Middle frontal gyrus (tissue), 1 donor: ENCODE data around the gene PRKG1.

ENCODE experiments used
- DNase-seq: peaks from one replicate; pipeline ENCODE4 v3.0.0-alpha.2; 2015; ENCODE audit warnings: low spot score; ENCODE audit errors: extremely low spot score

The PRKG1 gene

DNA sequence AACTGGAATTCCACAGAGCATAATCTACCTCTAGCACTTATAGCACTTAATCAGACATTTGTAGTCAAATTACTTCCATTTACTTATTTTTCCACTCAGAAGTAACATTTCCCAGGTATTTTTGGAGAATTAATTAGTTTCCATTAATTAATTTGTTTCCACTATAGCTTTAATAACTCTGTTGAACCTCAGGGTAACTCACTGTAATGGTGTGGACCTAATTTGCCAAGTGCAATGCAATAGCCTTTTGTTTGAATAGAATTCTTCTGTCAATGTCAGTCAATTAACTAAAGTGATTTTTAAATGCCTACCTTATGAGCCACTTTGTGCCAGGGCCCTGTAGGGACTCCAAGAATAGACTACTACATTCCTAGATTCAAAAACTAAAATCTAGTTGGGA lies 509.7 kb downstream of the PRKG1 start:
- DNase-seq: no peak

DNA sequence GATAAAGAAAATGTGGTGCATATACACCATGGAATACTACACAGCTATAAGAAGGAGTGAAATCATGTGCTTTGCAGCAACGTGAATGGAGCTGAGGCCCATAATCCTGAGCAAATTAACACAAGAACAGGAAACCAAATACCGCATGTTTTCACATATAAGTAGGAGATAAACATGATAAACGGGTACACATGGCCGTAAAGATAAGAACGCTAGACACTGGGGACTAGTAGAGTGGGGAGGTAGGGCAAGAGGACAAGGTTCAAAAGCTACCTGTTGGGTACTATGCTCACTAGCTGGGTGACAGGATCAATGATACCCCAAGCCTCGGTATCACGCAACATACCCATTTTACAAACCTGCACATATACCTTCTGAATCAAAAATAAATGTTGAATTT lies 511.5 kb downstream of the PRKG1 start:
- DNase-seq: no peak

DNA sequence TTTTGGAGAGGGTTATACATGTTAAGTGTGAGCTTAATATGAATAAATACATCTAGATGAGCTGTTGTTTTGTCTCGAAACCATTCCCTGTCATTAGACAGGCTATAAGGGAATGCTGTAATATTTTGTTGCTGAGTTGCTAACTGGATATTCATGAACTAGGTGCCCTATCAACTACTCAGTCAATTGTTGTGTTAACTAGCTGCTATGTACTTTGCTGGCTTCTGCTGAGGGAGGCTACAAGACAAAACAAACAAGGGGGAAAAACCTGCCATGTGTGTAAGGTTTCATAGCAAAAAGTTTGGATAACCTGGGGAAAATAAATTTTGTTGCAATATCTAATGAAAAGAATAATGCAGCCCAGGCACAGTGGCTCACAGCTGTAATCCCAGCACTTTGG lies 514.7 kb downstream of the PRKG1 start:
- DNase-seq: no peak

- DNase-seq: no peak
Observed at GRCh38 chr10:51590818-51591217, 516.5 kb downstream of the PRKG1 start.

GRCh38 chr10:51596695-51597094 lies 522.4 kb downstream of the PRKG1 start:
- no peak for DNase-seq

DNA sequence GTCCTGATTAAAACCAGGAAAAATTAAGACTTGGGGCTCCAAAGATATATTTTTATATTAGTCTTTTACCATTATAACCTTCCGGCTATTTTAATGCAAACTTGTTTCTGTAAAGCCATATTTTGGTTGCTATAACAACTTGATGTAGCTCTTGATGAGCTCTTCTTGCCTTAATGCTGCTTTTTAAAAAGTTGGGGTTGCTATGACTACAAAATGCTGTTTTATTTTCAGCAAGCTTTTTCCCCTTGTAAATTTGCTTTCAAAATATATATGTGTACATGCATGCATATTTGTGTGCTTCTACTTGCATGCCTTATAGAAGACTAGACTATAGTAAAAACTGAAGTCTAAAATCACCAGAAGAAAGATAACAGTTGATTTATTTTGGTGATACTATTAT lies 525.4 kb downstream of the PRKG1 start:
- DNase-seq: no peak

DNA sequence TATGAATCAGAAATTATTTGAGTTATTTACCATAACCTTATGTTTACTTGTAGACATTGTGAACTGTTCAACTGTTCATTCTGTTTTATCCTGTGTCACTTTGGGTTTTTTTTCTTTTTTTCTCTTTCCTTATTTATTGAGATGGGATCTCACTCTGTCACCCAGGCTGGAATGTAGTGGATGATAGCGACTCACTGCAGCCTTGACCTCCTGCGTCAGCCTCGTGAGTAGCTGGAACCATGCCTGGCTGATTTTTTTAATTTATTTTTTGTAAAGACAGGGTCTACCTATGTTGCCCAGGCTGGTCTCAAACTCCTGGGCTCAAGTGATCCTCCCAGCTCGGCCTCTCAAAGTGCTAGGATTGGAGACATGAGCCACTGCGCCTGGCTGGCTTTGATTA lies 528.0 kb downstream of the PRKG1 start:
- no peak for DNase-seq

DNA sequence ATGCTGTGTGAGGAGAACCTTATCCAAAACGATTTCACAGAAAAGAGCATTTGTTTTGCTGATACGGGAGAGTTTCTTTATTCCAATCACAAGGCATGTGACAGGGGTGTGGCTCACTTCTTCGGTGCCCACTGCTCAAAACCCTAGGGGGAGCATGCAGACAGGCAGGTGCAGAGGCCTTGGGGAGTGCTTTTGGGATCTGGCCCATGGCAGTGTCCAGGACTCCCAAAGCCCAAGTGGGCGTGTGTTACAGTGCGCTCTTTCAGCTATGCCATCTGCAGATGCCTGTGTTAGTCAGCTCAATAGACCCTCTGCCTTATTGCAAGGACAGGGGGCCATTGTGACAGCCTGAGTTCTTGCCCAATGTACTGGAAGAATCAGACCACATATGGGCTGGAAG lies 530.3 kb downstream of the PRKG1 start:
- no peak for DNase-seq

GRCh38 chr10:51606825-51607462 lies 532.7 kb downstream of the PRKG1 start:
- no peak for DNase-seq

DNA sequence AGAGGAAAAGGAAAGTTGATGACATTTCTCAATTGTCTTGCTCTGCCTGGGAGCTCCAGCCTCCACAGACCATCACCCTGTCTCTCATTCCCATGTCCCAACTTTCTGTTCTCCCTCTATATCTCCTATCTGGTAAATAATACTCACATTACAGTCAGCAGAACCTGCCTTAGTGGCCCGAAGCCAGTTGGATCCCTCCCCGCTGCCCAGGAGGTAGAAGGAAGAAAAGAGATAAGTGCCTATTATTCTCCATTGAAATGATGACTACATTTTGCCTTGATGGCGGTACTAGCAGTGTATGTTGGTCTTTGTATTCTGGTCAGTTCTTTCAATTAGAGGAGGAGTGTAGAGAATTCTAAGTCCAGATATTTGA lies 533.2 kb downstream of the PRKG1 start:
- no peak for DNase-seq

DNA sequence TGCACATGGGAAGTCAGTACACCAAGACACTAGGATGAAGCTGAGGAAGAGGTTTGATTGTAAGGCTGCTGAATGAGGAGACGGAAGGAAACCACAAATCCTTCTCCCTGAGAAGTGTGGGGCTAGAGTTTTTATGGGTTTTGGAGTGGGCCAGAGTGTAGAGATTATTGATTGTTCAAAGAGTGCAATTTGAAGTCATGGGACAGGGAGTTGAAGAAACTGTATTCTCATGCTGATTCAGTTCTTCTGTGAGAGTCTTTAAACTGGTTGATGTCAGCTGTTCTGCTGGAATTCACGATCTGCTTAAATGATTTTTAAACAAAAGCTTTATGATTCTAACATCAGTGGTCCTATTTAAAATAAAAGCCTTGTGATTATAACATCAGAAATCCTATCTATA lies 533.9 kb downstream of the PRKG1 start:
- no peak for DNase-seq

DNA sequence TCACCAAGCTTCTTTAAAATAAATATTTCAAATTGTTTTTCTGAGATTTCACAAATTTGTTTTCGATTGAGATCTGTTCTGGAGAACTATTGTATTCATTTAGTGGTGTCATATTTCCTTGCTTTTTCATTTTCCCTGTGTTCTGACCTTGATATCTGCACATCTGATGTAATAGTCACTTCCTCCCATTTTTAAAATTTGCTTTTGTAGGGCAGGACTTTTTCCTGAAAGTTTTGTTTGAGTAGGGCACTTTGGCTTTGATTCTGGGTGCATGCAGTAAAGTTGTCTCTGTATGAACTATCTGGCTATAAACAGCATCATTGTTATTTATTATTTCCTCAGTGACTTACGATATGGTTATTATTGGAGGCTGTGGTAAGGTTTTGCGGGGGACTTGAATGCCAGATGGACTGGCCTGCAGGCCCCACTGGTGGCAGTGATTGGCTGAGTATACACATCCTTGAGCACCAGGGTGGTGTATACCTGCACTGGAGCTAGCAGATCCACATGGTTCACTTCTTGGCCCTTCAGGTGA lies 541.5 kb downstream of the PRKG1 start:
- DNase-seq: no peak

- DNase-seq: no peak
Observed at GRCh38 chr10:51617576-51618235, 543.4 kb downstream of the PRKG1 start.

DNA sequence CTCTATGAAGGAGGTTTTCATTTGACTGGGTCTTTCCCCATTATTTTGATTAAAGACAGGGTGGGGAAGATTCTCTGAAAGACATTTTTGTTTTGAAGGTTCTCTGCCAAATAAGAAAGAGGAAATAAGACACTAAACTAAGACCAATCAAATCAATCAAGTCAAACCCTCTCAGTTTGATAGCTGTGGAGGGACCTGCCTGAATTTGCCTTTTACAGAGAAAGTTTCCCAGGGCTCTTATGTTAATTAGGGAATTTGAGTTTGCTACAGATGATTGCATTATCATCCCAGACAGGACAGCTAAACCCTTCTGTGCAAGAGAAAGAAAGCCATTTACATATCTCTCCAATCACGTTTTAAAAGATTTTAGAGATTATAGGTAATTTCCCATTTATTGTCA lies 545.1 kb downstream of the PRKG1 start:
- DNase-seq: no peak

DNA sequence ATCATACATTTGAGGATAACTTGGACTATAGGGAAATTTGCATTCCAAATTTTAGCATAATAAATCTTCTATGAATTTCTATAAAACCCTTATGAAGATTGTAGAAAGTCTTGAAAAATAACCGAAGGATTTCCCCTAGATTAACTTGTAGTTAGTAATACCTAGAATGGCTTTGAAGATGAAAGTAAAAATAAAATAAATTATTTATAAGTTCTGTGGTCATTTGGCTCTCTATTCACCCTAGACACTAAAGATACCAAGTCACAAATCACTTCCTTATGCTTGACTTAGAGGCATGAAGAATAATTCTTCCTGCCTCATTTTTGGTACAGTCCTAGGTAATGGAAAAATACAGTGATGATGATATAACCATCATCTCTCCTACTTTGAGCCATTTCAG lies 545.8 kb downstream of the PRKG1 start:
- no peak for DNase-seq

GRCh38 chr10:51624013-51624412 lies 549.7 kb downstream of the PRKG1 start:
- DNase-seq: no peak

GRCh38 chr10:51629934-51630639 lies 555.8 kb downstream of the PRKG1 start:
- no peak for DNase-seq

DNA sequence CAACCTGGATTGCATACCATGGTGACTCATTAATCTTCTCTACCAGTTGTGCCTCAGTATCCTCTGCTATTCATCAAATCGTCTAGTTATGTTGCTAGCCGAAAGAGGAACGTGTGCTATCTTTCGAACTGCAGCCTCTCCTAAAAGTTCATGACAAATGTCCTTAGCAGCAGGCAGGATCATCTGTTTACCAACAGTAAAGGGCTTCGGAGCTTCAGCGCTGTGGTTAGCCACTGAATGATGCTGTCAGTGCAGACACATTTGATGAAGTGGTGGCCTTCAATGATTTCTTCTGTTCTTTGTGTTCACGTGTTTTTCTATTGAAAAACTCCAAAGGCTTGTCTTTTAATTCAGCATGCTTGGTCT lies 556.3 kb downstream of the PRKG1 start:
- DNase-seq: no peak

DNA sequence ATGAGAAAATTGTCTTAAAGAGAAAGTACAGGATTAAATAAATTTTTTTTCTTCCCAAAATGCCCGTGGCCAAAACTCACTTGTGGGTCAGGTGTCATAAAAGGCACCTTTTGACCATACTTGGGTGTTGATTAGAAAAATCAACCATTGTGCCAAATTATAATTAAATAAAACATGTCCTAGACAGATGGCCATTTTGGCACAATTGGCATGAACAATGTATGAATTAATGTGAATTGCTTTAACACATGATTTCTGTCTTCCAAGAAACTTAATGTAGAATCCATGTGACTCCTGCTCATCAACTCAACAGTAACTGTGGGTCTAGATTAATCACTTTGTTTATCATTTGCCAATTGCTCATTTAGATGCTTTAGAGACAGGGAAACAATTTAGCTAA lies 561.1 kb downstream of the PRKG1 start:
- no peak for DNase-seq

DNA sequence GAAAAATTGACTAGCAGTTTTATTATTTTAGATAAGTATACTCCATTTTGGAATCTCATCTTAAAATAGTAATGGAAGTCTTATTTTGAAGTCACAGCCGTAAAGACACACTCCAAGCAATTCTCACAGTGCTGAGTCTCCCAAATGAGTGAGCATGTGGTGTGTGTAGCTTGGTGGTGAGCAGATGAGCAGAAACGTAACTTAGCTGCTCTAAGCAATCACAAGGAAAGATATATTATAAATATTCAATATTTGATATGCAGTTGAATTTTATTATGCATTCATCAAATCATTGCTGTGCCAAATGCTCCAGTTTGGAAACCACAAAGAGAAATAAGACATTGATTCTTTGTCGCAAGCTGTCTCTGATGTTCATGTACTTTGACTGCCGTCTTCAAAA lies 563.9 kb downstream of the PRKG1 start:
- no peak for DNase-seq

GRCh38 chr10:51638737-51639136 lies 564.5 kb downstream of the PRKG1 start:
- no peak for DNase-seq

DNA sequence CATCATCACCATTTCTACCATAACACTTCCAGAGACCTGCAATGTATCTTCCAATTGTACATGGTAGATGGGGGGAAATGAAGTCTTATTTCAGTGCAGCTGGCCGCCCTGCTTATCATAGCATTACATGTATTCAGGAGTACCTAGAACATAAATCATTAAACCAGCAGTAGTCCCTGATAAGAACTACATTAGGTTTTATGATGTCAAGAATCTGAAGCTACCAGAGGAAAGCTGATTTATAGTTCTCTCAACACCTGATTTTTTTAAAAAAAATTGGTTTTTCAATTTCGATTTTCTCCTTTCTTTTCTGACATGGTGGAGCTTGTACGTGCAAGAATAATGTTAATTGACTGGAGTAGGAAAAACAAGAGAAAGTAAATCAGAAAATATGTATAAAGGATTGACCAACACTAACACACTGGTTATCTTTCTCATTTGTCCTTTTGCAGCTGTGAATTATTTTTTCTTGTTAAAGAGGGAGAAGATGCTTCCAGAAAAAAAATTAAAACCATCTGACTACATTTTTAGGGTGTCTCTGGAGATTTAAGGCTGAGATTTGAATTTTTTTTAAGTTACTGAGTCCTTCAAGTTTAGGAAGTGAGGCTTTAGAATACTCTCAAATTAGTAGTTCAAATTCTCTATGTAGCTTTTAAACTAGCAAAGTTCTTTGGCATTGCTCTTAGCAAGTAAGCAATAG lies 566.0 kb downstream of the PRKG1 start:
- DNase-seq: no peak
